Type B pancreatic cell (in vitro differentiated cells): Measurements from ENCODE around the gene PAGE4. TPM values are rescaled to one million over a fixed set of nuclear protein-coding genes. Genes with fewer than 3 reads are reported as not detected.
A peak's percentile ranks its signal among the peaks of the same experiment; 100 is the strongest.

Experiments used
- DNase-seq: peaks from one replicate; pipeline ENCODE4 v3.0.0; 2021; ENCODE audit warnings: mixed read lengths; ENCODE audit not compliant: unreplicated experiment; ENCODE audit errors: extremely low spot score
- H3K27ac Mint-ChIP-seq: 2 replicates; pipeline ENCODE4 v1.8.0; 2021; ENCODE audit warnings: mild to moderate bottlenecking, mixed read lengths
- H3K27me3 Mint-ChIP-seq: 2 replicates; pipeline ENCODE4 v1.8.0; 2021; ENCODE audit warnings: mixed read lengths
- H3K36me3 Mint-ChIP-seq: 2 replicates; pipeline ENCODE4 v1.8.0; 2021; ENCODE audit warnings: mixed read lengths
- H3K4me1 Mint-ChIP-seq: one replicate; pipeline ENCODE4 v1.8.0; 2021; ENCODE audit warnings: mixed read lengths; ENCODE audit not compliant: unreplicated experiment
- H3K4me3 Mint-ChIP-seq: 2 replicates; pipeline ENCODE4 v1.8.0; 2021; ENCODE audit warnings: mild to moderate bottlenecking, mixed read lengths
- H3K9me3 Mint-ChIP-seq: 2 replicates; pipeline ENCODE4 v1.8.0; 2021; ENCODE audit warnings: mixed read lengths
- total RNA-seq: library from RNA; stranded (reverse); gene quantifications from 2 replicates; pipeline ENCODE4 v1.2.1, GENCODE V29; 2021; ENCODE audit warnings: low replicate concordance
- TF ChIP-seq, protein P1 (sequence below): fragments of 200-600 bp; sonication (generic); conservative IDR thresholded peaks from 2 replicates; pipeline ENCODE4 v1.5.0; 2021; ENCODE audit warnings: antibody characterized with exemption, mild to moderate bottlenecking

PAGE4 gene
- total RNA-seq, 1 donor from 2014 or later: not detected

DNA sequence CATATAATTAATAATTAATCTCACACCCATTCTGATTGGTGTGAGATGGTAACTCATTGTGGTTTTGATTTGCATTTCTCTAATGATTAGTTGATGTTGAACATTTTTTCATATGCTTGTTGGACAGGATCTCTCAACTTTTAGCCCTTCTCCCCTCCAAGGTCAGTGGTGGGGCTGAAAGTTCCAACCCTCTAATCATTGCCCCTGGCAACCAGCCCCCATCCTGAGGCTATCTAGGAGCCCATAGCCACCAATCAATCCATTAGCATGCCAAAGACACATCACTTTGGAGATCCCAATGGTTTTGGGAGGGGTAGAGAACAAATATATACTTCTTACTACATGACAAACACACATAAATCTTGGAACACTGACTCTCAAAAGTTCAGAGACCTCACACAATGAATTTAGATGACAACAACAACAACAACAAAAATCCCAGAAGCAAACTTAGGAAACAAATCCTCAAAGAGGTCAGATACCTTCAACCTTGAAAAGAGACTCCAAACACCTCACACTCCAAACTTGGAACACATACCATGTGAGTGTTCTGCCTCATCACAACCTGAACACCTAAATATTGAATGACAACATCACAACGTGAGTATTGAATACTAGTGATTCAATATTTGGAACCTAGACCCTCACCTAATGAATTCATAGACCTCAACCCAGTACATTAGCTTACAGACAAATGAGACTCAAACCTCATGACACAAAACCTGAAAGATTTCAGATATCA, 19.0 kb upstream of the PAGE4 start:
- DNase-seq: no peak
- H3K27ac Mint-ChIP-seq: no peak overlapping the region
- H3K4me1 Mint-ChIP-seq: no peaks in the 10 kb centered on the region
- no peak overlapping the region for H3K4me3 Mint-ChIP-seq
- TF ChIP-seq, protein P1, sequence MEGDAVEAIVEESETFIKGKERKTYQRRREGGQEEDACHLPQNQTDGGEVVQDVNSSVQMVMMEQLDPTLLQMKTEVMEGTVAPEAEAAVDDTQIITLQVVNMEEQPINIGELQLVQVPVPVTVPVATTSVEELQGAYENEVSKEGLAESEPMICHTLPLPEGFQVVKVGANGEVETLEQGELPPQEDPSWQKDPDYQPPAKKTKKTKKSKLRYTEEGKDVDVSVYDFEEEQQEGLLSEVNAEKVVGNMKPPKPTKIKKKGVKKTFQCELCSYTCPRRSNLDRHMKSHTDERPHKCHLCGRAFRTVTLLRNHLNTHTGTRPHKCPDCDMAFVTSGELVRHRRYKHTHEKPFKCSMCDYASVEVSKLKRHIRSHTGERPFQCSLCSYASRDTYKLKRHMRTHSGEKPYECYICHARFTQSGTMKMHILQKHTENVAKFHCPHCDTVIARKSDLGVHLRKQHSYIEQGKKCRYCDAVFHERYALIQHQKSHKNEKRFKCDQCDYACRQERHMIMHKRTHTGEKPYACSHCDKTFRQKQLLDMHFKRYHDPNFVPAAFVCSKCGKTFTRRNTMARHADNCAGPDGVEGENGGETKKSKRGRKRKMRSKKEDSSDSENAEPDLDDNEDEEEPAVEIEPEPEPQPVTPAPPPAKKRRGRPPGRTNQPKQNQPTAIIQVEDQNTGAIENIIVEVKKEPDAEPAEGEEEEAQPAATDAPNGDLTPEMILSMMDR: no peak
- H3K27me3 Mint-ChIP-seq: no peaks in the 10 kb centered on the region
- no peaks in the 10 kb centered on the region for H3K9me3 Mint-ChIP-seq
- no peaks in the 10 kb centered on the region for H3K36me3 Mint-ChIP-seq

DNA sequence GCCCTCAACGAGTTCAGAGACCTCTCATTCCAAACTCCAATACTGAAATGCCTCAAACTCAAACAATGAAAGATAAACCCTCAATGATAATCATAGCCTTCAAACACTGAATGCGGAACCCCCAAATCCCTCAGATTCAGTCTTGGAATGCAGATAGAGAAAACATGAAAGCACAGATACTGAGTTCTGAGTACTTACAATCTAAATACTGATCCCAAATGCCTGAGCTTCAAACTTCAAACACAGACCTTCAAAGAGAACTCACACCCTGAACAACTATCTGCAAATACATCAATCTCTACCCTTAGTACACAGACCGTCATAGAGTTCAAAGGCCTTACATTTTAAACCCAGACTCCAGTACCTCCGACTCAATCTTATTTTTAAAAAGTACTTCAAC, 16.9 kb upstream of the PAGE4 start:
- peaks cover 5% of the 10 kb centered on the region for H3K9me3 Mint-ChIP-seq
- H3K4me3 Mint-ChIP-seq: no peak overlapping the region
- TF ChIP-seq, protein P1: no peak
- peak overlapping the region; percentile 75 for H3K27ac Mint-ChIP-seq
- H3K4me1 Mint-ChIP-seq: no peaks in the 10 kb centered on the region
- no peak for DNase-seq
- no peaks in the 10 kb centered on the region for H3K36me3 Mint-ChIP-seq
- no peaks in the 10 kb centered on the region for H3K27me3 Mint-ChIP-seq

DNA sequence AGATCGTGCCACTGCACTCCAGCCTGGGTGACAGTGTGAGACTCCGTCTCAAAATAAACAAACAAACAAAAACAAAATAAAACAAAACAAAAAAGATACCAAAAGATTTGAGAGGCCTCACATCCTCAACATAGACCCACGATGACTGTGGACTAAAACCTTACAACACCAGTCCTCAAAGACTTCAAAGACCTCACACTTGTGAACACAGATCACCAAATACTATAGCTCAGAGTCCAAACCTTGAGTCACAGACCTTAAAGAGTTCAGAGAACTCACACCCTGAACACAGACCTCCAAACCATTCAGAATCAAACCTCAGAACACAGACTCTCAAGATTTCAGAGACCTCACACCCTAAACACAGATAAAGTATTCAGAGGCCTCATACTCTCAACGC, 12.7 kb upstream of the PAGE4 start:
- DNase-seq: no peak
- TF ChIP-seq, protein P1: no peak
- Mint-ChIP-seq H3K4me1 (no peaks in the 10 kb centered on the region), H3K9me3 (peaks cover 5% of the 10 kb centered on the region), H3K36me3 (no peaks in the 10 kb centered on the region), H3K27ac (no peak overlapping the region), H3K4me3 (no peak overlapping the region), H3K27me3 (no peaks in the 10 kb centered on the region)

DNA sequence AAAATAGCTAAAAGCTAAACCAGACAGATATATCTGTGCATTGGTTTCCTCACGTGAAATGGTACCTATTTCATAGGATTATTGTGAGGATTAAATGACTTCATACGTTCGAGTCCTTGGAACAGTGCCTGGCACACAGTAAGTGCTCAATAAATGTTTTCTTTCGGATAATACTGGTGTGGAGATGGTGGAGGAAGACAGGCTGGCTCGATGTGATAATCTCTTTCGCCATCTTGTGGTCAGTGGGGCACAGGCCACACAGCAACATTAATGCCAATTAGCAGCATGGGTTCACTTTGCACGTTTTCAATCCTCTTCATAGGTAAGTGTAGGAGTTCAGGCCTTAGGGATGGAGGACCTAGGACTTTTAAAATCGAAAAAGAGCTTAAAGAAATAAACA, 9.3 kb downstream of the PAGE4 start:
- Mint-ChIP-seq H3K27me3 (no peaks in the 10 kb centered on the region), H3K4me3 (no peak overlapping the region), H3K9me3 (no peaks in the 10 kb centered on the region), H3K4me1 (no peaks in the 10 kb centered on the region), H3K36me3 (no peaks in the 10 kb centered on the region), H3K27ac (no peak overlapping the region)
- no peak for DNase-seq
- TF ChIP-seq, protein P1: peak; percentile 78

DNA sequence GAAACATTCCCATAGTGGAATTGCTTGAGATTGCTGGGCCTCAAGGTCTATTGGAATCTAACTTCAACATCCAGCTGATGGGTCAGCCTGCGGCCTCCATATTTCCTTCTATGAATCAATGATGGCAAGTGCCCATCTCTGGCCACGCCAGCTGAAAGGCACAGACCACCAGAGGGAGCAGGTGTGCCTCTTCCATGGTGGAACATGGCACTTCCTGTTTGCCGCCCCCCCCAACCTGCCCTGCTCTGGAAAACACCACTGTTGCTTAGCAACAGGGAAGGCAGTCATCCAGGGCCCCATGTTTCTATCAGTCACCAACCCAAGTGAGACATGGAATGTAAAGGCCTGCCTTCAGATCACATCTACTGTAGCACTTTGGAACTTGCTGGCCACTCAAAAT, 11.6 kb downstream of the PAGE4 start:
- TF ChIP-seq, protein P1: peak; percentile 68
- no peaks in the 10 kb centered on the region for H3K4me1 Mint-ChIP-seq
- peak overlapping the region; percentile 58 for H3K27ac Mint-ChIP-seq

DNA sequence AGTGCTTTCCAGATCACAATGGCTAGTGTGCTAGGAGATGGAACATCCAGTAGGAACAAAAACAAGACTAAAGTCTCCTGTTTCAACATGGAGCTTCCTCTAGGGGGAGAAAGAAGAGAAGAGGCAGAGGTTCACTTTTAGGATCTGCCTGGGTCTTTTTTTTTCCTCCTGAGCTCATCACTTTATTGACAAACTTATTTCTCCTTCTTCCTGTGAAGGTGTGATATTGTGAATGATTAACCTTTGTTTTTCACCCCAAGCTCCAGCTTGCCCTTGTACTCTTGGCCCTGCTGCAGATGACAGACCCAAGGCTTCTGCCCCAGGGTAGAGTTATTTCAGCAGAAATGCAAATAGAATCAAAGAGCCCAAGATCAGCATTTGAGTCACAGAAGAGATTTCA, 13.5 kb downstream of the PAGE4 start:
- H3K27ac Mint-ChIP-seq: no peak overlapping the region
- no peak for DNase-seq
- H3K4me1 Mint-ChIP-seq: peaks cover 6% of the 10 kb centered on the region
- H3K9me3 Mint-ChIP-seq: no peaks in the 10 kb centered on the region
- H3K36me3 Mint-ChIP-seq: no peaks in the 10 kb centered on the region
- H3K4me3 Mint-ChIP-seq: no peak overlapping the region
- TF ChIP-seq, protein P1: no peak
- no peaks in the 10 kb centered on the region for H3K27me3 Mint-ChIP-seq

More for the DNA sequence above, 11.6 kb downstream of the PAGE4 start:
- Mint-ChIP-seq H3K4me3 (no peak overlapping the region), H3K9me3 (no peaks in the 10 kb centered on the region), H3K27me3 (no peaks in the 10 kb centered on the region), H3K36me3 (no peaks in the 10 kb centered on the region)
- DNase-seq: no peak
